Airway epithelial cell (primary cell): ENCODE data around the gene RAB9B. TPM values are rescaled to one million over a fixed set of nuclear protein-coding genes. Genes with fewer than 3 reads are reported as not detected.

ENCODE experiments used
- total RNA-seq: library from RNA; depleted of rRNA; stranded (reverse); fragments of >200 nt; gene quantifications from 2 replicates; pipeline ENCODE4 v1.2.3, GENCODE V29; 2015

Gene RAB9B, protein sequence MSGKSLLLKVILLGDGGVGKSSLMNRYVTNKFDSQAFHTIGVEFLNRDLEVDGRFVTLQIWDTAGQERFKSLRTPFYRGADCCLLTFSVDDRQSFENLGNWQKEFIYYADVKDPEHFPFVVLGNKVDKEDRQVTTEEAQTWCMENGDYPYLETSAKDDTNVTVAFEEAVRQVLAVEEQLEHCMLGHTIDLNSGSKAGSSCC
- 0.07 and 0.19 TPM in 2 replicates for total RNA-seq

DNA sequence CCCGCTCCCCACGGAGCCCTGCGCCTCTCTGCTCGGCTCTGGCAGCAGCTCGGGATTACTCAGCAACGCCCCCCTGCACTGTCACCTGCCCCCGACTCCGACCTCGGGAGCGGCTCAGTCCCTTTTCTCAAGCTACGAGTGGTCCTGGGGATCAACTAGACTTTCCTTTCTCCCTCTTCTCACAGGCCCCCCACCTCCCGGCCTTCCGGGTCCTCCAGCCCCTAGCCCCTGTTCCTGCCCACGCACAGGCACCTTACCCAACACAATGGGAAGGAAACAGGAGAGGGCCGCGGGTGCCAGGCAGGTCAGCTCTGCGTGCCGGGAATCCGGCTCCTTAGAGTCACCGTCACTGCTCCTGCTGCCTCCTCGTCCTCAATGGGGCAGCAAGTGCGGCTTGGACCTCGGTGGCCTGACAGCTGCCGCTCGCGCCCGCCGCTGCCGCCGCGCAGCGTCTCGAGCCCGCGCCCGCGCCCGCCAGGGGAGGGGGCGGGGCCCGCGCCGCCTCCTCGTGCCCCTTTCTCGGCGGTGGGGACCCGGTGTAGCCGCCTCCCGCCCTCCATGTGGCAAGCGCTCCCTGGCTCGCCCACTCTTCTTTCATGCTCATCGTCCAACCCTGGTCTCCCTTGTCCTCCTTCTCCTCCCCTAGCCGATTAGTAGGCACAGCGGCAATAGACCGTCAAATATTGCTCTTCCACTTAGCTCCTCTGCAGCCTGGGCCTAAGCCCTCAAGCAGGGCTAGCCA lies at the start of gene RAB9B:
RAB9B (minus strand) TSS at position 455 of the 742 bp plus-strand sequence. CDS start 6,473 bp downstream, outside the sequence.

DNA sequence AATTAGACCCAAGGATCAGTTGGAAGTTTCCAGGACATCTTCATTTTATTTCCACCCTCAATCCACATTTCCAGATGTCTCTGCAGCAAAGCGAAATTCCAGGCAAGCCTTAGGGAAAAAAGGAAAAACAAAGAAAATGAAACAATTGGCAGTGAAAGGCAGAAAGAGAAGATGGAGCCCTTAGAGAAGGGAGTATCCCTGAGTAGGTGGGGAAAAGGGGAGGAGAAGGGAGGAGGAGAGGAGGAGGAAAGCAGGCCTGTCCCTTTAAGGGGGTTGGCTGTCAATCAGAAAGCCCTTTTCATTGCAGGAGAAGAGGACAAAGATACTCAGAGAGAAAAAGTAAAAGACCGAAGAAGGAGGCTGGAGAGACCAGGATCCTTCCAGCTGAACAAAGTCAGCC lies 55.5 kb downstream of the RAB9B start, which contains the start of gene PLP1:
PLP1 (plus strand) TSS at position 295 of the 400 bp plus-strand sequence. CDS start 156 bp downstream, outside the sequence.

Other genes starting within 250 kb of the RAB9B start
- gene TCEAL4, start 246.7 kb downstream of the RAB9B start, total RNA-seq = 31.9 and 32.8 TPM in 2 replicates
- 12.0 and 12.3 TPM in 2 replicates for gene TCEAL3, start 224.3 kb downstream of the RAB9B start, total RNA-seq
- gene TCEAL1, start 203.3 kb downstream of the RAB9B start, total RNA-seq = 10.3 and 15.7 TPM in 2 replicates
- gene MORF4L2, start 145.6 kb downstream of the RAB9B start, total RNA-seq = 309 and 319 TPM in 2 replicates
- gene TMEM31, start 121.3 kb downstream of the RAB9B start, total RNA-seq = not detected in 2 replicates
- not detected in 2 replicates for gene PLP1, start 55.4 kb downstream of the RAB9B start, total RNA-seq
- gene TMSB15B, start 130.4 kb upstream of the RAB9B start, total RNA-seq = 6.6 and 13.5 TPM in 2 replicates
- gene H2BW1, start 181.5 kb upstream of the RAB9B start, total RNA-seq = not detected in 2 replicates
- not detected in 2 replicates for gene H2BW2, start 207.7 kb upstream of the RAB9B start, total RNA-seq
- gene TMSB15C, start 244.0 kb upstream of the RAB9B start, total RNA-seq = 0.42 and 1.1 TPM in 2 replicates